NCI-H226 (cell line): ENCODE results near the gene MEDAG.

Experiments
- DNase-seq: peaks from one replicate; pipeline ENCODE4 v3.0.0-alpha.2; 2015

The MEDAG gene

DNA sequence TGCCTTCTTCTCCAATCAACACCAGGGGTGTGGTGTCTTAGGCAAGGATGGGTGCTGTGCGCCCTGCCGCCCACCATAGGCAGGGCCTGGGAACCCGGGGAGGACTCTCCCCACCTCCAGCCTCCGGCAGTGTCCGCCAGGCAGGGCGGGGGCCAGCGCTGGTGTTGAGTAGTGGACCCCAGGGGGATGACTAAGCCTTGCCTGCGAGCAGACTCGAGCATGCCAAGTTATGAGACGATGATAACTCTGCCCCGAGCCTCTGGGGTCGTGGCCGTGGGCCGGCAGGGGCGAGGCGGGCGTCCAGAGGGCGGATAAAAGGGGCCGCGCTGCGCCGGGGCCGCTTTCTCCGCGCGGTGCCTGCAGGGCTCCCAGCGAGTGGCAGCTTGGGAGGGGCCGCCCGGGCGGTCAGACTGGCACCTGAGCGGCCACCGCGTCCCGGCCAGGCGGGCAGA is at the start of gene MEDAG:
MEDAG (plus strand) TSS at position 340 of the 452 bp plus-strand sequence. CDS start 245 bp downstream, outside the sequence.
- DNase-seq = no peak

DNA sequence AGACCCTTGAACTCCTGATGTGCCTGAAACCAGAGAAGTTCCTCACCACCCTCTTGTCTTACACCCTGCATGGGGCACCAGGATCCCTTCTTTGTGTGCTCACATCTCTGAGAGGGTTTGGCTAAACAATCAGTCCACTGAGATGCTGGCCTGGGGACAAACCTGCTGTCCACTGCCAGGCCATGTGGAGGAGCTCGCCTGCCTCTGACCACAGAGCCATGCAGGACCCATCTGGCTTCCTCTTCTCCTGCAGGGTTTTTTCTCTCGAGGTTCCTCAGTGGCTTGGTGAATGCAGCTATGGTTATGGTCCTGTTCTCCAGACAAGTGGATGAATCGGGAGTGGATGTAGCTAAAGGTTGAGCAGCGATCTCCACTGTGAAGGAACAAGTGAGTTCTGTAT is 49.1 kb upstream of the MEDAG start:
- no peak for DNase-seq

DNA sequence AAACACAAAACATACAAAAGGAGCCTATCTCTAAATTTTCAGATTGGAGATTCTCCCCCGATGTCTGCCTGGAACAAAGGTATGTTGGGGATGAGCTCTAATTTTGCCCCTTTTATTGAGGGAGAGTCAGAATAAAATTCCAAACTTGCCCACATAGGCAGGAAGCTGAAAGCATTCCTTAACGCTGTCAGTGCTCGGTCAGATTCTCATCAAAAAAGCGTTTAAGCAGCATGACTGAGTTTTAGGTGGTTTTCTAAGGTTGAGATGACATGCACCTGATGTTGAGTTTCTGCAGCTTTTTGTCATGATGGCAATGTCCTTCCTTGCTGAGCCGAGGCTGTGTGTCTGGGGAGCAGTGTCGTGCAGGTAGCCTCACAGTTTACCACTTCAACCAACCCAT is 48.4 kb upstream of the MEDAG start:
- DNase-seq = no peak

DNA sequence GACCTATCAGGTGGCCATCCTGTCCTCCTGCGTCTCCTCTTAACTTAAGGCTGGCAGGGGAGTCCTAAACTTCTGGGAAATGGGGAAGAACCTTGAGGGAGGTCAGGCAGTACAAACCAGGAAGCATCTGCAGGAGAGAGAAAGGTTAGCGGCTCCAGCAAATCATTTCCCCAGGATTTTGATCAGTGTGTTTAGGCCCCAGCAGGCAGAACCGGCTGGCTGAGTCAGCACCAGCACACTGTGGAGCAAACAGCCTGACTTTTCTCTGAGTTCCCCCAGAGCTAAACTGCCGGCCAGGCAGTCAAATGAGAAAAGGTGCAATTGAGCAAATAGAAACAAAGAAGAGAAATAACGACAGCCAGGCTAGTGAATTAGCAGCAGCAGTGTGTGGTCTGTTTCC is 46.7 kb upstream of the MEDAG start:
- no peak for DNase-seq

GRCh38 chr13:30861163-30861562 is 44.9 kb upstream of the MEDAG start:
- no peak for DNase-seq

DNA sequence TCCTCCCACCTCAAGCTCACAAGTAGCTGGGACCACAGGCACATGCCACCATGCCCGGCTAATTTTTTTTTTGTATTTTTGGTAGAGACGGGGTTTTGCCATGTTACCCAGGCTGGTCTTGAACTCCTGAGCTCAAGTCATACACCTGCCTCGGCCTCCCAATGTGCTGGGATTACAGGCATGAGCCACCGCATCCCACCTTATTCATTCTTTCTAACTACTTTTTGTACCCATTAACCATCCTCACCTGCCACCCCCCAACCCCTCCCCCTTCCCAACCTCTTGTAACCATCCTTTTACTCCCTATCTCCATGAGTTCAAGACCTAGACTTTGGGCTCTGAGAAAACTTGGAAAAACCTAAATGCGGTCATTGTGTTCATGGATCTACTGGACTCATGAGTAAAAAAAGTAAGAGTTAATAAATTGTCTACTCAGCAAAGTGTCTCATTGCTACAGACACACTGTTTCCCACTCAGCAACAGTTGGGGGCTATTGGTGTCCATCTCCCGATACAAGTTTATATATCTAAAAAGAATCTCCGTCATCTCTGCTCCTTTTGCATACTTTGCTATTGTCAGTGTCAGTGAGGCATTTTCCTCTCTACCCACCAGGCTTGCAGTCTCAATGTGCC is 44.1 kb upstream of the MEDAG start:
- DNase-seq = no peak

- no peak for DNase-seq
Observed at GRCh38 chr13:30862707-30863106, 43.4 kb upstream of the MEDAG start.

GRCh38 chr13:30863231-30863630 is 42.8 kb upstream of the MEDAG start:
- DNase-seq = no peak

- DNase-seq = no peak
Observed at GRCh38 chr13:30863796-30864195, 42.3 kb upstream of the MEDAG start.

DNA sequence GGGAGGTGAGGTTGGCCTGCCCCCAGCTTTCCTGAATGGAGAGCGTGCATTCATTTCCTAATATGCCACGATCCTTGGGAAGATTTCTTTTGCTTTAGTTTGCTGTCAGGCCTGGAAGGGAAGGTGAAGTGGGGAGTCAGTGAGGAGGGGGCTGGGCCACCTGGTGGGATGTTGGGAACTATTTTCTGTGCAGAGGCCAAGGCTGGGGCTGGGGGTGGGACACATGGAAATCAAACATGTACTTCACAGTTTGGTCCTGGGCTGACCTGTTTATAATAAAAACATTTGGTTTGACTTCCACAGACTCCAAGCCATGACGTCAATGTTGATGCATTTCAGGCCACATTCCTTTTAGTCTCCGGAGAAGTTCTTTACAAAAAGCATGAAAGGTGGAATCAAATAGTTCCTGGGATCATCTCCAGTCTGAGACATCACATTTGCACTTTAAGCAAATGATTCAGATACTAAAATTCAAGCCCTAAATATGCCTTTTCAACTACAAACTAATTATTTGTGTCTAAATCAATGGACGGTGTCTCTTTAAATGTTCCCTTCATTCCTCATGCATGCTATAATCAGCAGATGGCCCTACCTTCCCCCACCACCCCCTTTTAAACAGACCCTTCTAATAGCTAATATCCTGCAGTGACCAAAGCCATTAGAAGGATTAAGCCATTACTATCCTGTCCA is 41.5 kb upstream of the MEDAG start:
- peak; percentile 16 for DNase-seq

DNA sequence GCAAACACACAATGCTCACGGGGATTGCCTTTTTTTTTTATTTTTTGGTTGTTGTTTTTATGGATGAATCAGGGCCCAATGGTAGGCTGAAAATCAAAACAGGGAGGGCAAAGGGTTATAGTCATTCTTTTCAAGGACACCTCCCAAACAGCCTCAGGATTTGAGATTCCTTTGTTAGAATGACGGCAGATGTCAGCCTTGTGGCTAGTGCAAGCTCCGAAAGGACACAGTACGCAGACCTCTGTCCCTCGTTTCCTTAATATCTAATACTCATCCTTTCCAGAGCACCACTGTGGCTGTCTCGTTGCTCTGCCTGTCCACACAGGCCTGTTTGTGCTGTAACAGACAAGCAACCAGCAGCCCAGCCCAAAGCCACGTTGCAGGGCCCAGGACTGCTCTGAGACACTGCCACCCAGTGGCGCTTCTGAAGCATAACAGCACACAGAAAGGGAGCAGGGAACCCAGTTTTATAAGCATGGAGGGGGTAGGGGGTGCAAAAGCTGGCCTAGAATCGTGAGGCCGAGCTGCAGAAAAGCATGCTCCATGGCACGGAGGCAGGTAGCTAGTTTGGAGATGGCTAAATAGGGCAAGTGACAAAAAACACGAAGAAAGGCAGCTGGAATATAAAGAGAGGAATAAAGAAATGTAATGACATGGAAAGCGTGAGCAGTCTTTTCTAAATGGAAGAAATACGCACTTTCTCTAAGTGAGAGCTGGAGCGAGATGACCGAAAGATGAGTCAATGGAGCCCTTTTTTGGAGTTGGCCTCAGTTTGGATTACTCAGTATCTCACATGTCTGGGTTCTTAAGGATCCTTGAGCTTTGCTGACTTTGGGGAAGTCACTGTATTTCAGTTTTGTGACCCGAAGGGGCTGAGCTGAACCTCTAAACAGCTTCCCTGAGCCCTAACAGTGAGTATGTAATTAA is 40.7 kb upstream of the MEDAG start:
- DNase-seq = peak; percentile 44

- no peak for DNase-seq
Observed at GRCh38 chr13:30866677-30867076, 39.4 kb upstream of the MEDAG start.

DNA sequence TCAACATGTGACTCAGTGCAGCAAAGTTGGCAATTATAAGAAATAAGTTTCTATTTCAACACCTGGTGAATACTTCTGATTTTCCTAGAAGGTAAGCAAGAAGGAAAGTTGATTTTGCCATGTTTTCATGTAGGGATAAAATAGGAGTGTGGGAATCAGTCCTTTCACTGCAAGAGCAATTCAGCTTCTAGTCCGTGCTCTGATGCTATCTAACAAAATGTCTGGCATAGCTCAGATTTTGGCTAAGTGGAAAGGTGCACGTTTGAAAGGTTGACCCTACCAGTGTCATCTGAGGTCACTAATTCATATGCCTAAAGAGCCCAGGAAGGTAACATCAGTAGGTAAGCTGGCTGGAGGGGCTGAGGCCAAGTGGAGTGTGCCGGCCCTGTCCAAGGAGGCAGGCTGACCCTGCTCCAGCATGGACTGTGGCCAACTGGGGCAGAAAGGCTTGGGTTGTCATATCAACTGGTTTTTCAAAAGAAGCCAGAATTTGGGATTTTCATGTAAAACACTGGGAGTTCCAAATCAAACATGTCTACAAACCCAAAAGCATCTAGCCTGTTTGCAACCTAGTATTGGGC is 38.9 kb upstream of the MEDAG start:
- DNase-seq = no peak

GRCh38 chr13:30868799-30869470 is 37.1 kb upstream of the MEDAG start:
- DNase-seq = no peak

DNA sequence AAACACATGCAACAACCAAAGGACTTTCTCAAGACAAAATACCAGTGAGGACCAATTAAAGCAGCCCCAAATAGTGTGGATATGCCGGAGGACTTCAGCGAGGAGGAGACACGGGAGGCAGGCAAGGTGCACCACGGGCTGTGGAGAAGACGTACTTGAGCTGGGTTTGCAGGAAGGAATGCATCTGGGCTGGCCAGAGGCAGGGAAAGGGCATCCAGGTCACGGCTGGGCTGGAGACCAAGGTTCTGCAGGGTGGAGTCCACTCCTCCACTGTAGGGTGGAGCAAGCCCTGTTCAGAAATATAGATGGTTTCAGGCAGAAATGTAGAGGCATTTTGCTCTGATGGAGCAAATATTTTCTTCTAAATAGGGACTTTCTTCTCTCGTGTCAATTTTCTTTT is 36.6 kb upstream of the MEDAG start:
- peak; percentile 65 for DNase-seq

DNA sequence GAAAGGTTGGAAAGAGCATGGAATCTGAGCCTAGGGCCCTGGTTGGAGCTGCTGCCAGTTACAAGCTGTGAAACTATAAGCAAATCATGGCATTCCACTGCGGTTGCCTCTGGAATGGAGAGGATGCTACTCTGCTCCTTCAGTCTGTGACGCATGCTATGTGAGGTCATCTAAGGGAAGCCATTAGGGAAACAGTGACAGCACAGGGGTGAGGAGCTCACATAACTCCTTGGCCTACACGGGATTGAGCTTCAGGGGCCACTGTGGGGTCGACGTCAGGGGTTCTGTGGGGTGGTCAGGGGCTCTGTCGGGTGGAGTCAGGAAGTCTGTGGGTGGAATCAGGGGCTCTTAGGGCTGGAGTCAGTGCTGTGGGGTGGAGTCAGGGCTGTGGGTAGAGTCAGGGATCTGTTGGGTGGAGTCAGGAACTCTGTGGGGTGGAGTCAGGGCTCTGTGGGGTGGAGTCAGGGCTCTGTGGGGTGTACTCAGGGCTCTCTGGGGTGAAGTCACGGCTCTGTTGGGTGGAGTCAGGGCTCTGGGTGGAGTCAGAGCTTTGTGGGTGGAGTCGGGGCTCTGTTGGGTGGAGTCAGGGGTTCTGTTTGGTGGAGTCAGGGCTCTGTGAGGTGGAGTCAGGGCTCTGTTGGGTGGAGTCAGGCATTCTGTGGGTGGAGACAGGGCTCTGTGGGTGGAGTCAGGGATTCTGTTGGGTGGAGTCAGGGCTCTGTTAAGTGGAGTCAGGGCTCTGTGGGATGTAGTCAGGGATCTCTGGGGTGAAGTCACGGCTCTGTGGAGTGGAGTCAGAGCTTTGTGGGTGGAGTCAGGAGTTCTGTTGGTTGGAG is 35.8 kb upstream of the MEDAG start:
- DNase-seq = peak; percentile 88

GRCh38 chr13:30870916-30871587 is 35.0 kb upstream of the MEDAG start:
- DNase-seq = no peak

DNA sequence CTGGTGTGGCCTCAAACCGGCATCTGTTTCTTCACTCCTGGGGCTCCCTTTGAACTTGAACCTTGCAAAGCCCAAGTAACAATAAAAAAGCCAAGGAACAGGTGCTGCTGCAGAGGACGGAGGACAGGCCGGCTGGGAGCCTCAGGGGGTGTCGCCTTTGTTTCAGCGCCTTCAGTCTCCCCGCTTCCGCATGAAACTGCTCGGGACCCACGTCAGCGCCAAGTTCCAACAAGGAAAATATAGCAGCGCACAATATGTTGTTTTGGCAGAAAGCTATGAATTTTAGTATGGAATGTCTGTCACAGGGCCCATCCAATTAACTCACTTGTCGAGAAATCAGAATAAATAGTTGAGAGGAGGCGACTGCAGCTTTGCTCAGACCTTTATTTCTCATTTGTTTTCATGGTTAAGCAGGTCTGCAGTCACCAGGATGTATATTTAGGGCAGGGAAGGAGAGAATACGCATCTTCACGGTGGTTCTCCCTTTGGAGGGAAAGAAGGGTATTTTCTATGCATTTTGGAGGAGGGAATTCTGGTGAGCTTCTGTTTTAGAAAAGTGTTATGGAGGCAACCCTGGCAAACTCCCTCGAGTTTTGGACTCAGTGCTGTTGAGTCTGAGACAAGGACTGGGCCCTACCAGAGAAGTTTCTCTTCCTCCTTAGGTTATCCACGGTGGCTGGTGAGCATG is 34.3 kb upstream of the MEDAG start:
- DNase-seq = no peak

DNA sequence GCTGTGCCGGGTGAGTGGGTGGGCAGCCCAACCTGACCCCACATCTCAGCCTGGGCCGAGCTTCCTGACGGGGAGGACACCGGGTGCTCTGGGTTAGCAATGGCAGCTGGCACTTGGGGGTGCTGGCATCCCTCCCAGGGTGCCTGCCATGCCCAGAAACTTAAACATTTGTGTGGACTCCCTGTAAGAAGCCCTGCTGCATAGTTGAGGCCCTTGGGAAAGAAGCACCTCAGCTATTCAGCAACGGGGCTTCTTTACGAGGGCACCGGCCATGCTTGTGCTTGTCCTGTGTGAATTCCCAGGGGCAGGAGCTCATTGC is 33.8 kb upstream of the MEDAG start:
- no peak for DNase-seq

DNA sequence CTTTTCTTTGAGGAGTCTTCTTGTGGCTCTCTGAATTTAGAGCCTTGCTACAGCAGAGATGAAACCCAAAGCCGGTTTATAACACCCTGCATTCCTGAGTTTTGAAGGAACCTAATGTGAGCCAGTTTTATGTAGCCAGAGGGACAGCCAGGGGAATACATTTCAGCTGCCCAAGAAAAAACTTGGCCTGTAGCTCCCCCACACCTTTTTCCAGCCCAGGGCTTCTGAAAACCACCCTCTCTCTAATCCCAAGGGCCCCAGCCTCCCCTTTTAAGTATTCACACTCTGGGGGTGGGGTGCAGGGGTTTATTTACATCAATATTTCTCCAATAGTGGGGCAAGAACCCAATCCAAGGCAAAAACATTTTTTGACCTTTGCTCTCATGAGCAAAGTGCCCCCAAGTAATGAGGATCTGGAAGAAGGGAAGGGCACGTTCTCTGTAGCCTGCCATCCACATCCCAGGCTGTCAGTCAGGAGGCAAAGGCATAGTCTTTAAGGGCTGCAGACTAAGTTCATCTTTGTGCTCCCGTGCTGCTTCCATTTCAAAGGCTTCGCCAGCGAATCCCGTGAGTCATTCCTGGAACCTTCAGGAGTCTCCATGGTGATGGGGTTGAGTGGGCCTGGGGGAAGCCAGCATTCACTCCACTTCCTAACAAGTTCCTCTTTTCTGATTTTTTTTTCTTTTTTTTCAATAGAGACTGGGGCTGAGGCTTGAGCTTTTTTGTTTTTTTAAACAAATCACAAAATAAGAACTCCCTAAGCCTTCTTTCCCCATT is 33.2 kb upstream of the MEDAG start:
- DNase-seq = peak; percentile 14
